Stimulated activated CD8-positive, alpha-beta memory T cell treated with anti-CD3 and anti-CD28 coated beads, Interleukin-15, amount 100 ng/mL, for 24 hours (primary cell): ENCODE measurements around the gene PPRC1.

Experiments used
- DNase-seq: peaks from one replicate; pipeline ENCODE4 v3.0.0-alpha.2; 2020; ENCODE audit warnings: low read depth

Gene PPRC1

GRCh38 chr10:102195296-102195870, 62.5 kb downstream of the PPRC1 start:
- DNase-seq = no peak

- DNase-seq = no peak
These were observed 64.1 kb downstream of the PPRC1 start for GRCh38 chr10:102196893-102197292.

GRCh38 chr10:102198027-102198426, 65.2 kb downstream of the PPRC1 start:
- no peak for DNase-seq
